HL-60 (cell line): ENCODE measurements around the gene CA4.

Experiments
- DNase-seq, 2 experiments: peaks; one replicate each; pipeline ENCODE4 v3.0.0-alpha.2; 2010 to 2020; ENCODE audit warnings: low read depth in 1 of 2, low spot score in 1 of 2
- H3K27ac ChIP-seq: fragments of 250-450 bp; sonication (Bioruptor Pico); replicated peaks from 2 replicates; pipeline ENCODE4 v1.5.1; 2020; ENCODE audit warnings: mild to moderate bottlenecking, moderate library complexity
- H3K27me3 ChIP-seq: fragments of 250-450 bp; sonication (Bioruptor Pico); 2 replicates; pipeline ENCODE4 v1.5.1; 2021; ENCODE audit warnings: mild to moderate bottlenecking, moderate library complexity; ENCODE audit not compliant: insufficient read depth, poor library complexity, severe bottlenecking
- H3K4me3 ChIP-seq: replicated peaks from 2 replicates; pipeline ENCODE4 v1.5.1; 2011; ENCODE audit warnings: mild to moderate bottlenecking, control low read depth, low read length; ENCODE audit not compliant: insufficient read depth
- GABPA ChIP-seq: IDR thresholded peaks from 2 replicates; pipeline ENCODE4 v1.6.1; 2012; ENCODE audit warnings: low read depth
- POLR2AphosphoS5 ChIP-seq: IDR thresholded peaks from 2 replicates; pipeline ENCODE4 v1.6.1; 2012; ENCODE audit warnings: low read depth
- SPI1 ChIP-seq: IDR thresholded peaks from 2 replicates; pipeline ENCODE4 v1.6.1; 2012; ENCODE audit warnings: low read depth, mild to moderate bottlenecking, borderline replicate concordance
- TF ChIP-seq, protein P1 (sequence below): IDR thresholded peaks from 2 replicates; pipeline ENCODE4 v1.6.1; 2012; ENCODE audit warnings: low read depth; ENCODE audit not compliant: insufficient replicate concordance
- TF ChIP-seq, protein P2 (sequence below): IDR thresholded peaks from one replicate; pipeline ENCODE4 v1.5.1; 2011; ENCODE audit warnings: low read length, control low read depth, inconsistent platforms; ENCODE audit not compliant: insufficient read depth

The CA4 gene

DNA sequence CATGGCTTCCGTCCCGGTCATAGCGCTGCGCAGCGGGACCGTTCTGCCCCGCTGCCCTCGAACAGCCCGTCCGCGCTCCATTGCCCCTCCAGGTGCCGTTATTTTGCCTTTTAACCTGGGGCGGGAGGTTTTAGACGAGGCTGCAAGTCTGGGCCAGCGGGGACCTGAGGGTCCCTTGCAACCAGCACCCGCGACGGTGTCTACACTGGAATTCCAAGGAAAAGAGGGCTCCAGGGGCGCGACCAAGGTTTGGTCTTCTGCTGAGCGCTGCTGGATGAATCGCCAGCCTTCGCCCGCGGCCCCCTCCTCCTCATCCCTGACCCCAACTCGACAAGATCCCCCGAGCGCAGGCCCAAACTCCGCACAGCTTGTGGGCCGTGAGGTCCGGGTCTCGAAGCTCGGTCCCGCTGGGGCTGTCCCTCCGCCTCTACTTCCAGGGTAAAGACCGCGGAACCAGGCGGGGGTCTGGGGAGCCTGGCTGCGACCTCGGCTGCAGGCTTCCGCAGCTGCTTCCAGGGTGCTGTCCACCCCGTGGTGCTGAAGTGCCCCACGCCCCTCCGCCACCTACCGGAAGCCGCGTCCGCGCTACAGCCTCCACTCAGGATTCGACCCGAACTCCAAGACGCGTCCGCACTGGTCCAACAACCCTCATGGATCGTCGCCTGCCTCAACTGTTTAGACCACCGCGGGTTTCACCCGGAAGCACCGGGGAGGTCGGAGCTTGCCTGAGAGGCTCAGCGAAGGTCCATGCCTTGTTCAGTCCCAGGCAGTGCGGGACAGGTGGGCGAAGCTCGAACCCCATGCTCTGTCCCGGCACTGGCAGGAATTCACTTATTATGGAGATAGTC lies 10.1 kb upstream of the CA4 start:
- H3K27ac ChIP-seq: no peak overlapping the region
- peak in 1 of 2 experiments; percentile 51 for DNase-seq
- TF ChIP-seq, protein P1, sequence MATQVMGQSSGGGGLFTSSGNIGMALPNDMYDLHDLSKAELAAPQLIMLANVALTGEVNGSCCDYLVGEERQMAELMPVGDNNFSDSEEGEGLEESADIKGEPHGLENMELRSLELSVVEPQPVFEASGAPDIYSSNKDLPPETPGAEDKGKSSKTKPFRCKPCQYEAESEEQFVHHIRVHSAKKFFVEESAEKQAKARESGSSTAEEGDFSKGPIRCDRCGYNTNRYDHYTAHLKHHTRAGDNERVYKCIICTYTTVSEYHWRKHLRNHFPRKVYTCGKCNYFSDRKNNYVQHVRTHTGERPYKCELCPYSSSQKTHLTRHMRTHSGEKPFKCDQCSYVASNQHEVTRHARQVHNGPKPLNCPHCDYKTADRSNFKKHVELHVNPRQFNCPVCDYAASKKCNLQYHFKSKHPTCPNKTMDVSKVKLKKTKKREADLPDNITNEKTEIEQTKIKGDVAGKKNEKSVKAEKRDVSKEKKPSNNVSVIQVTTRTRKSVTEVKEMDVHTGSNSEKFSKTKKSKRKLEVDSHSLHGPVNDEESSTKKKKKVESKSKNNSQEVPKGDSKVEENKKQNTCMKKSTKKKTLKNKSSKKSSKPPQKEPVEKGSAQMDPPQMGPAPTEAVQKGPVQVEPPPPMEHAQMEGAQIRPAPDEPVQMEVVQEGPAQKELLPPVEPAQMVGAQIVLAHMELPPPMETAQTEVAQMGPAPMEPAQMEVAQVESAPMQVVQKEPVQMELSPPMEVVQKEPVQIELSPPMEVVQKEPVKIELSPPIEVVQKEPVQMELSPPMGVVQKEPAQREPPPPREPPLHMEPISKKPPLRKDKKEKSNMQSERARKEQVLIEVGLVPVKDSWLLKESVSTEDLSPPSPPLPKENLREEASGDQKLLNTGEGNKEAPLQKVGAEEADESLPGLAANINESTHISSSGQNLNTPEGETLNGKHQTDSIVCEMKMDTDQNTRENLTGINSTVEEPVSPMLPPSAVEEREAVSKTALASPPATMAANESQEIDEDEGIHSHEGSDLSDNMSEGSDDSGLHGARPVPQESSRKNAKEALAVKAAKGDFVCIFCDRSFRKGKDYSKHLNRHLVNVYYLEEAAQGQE: peak; percentile 100
- TF ChIP-seq, protein P2, sequence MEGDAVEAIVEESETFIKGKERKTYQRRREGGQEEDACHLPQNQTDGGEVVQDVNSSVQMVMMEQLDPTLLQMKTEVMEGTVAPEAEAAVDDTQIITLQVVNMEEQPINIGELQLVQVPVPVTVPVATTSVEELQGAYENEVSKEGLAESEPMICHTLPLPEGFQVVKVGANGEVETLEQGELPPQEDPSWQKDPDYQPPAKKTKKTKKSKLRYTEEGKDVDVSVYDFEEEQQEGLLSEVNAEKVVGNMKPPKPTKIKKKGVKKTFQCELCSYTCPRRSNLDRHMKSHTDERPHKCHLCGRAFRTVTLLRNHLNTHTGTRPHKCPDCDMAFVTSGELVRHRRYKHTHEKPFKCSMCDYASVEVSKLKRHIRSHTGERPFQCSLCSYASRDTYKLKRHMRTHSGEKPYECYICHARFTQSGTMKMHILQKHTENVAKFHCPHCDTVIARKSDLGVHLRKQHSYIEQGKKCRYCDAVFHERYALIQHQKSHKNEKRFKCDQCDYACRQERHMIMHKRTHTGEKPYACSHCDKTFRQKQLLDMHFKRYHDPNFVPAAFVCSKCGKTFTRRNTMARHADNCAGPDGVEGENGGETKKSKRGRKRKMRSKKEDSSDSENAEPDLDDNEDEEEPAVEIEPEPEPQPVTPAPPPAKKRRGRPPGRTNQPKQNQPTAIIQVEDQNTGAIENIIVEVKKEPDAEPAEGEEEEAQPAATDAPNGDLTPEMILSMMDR: peak; percentile 30
- TF ChIP-seq SPI1 (no peak), GABPA (no peak), POLR2AphosphoS5 (no peak)
- no peak overlapping the region for H3K4me3 ChIP-seq
- peaks cover 19% of the 10 kb centered on the region for H3K27me3 ChIP-seq

DNA sequence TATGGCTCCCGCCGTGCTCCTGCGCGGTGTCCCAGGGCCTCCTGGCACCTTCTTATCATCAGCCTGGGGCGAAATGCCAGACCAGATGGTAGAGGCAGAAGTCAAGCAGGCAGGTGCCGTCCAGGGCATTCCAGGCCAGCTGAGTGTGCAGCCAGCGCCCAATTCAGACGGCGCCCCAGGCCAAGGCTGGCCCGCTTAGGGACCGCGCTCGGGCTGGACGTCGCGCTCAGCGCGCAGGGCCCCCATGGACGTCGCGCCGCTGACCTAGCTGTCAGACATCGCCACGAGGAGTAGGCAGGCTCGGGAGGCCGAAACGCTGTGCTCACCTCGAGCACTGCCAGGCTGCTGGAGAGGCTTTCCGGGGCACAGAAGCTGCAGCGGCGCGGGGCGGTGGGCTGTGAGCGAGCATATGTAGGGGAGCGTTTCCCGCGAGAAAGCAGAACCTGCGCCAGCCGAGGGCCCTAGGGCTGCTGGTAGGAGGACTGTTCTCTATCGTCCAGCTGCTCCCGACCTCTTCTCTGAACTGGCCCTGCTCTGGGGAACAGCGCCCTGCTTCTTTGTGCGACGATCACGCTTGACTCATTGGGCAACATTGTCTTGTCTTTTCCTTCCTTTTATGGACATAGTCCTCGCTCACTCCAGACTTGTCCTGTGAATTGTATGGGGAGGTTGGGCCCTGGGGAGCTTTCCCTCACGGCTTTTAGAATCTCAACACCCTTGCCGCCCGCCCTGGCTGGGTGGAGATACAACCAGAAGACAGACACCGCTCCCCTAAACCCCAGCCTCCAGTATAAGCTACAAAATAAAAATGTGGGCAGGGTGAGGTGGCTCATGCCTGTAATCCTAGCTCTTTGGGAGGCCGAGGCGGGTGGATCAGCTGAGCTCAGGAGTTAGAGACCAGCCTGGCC lies 8.4 kb upstream of the CA4 start:
- Histone ChIP-seq H3K27ac (no peak overlapping the region), H3K27me3 (peaks cover 23% of the 10 kb centered on the region), H3K4me3 (no peak overlapping the region)
- DNase-seq: peak in 1 of 2 experiments; percentile 48
- no peak for TF ChIP-seq GABPA
- TF ChIP-seq, protein P2: no peak
- TF ChIP-seq, protein P1: peak; percentile 12

DNA sequence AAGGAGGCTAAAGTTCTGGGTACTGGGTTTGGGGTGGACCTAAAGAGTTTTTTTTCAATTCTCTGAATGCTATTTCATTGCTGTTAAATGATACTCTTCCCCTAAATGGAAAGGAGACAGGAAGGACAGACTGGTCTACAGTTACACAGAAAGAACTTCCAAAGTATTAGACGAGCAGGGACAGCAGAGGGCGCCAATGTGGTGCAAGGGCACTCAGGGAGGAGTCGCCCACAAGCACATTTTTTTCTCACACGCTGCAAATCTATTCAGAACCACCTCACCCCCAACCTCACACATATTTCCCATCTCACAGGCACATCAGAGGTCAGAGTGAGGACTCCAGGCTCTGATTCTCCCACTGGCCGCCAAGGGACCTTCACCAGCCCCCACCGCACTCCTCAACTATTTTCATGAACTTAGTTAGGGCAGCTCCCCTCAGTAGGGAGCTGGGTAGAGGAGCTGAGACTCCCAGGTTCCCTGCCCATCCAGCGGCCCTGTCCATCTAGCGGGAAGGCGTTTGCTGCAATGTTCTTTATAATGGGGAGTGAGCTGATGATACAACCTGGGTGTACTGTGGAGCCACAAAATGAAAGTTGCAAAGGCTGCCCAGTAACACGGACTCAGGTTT lies 6.8 kb upstream of the CA4 start:
- DNase-seq: peak; percentile 57 to 87
- Histone ChIP-seq H3K4me3 (no peak overlapping the region), H3K27ac (no peak overlapping the region), H3K27me3 (peaks cover 23% of the 10 kb centered on the region)
- TF ChIP-seq, protein P2: peak; percentile 90
- TF ChIP-seq, protein P1: peak; percentile 43
- TF ChIP-seq POLR2AphosphoS5: no peak
- TF ChIP-seq SPI1: no peak
